Activated naive CD8-positive, alpha-beta T cell treated with anti-CD3 and anti-CD28 coated beads, Interleukin-2, amount 50 U/mL, for 16 hours (primary cell): Measurements from ENCODE around the gene TMEM184B.
"Not testable (repeated sequence)": the region's sequence is repeated elsewhere in the genome, so short reads cannot be mapped to it uniquely, and the experiment has no call there.

ENCODE experiments used
- DNase-seq: peaks from one replicate; pipeline ENCODE4 v3.0.0-alpha.2; 2020; ENCODE audit warnings: low read depth, low spot score

The TMEM184B gene

DNA sequence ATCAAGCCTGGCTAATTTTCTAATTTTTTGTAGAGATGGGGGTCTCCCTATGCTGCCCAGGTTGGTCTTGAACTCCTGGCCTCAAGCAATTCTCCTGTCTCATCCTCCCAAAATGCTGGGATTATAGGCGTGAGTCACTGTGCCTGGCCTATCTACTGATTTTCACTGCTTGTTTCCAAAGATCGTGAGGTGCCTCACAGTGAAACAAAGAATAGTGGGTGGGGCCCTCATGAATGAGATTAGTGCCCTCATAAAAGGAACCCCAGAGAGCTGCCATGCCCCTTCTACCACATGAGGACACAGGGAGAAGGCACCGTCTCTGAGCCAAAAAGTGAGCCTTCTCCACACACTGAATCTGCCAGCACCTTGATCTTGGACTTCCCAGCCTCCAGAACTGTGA, 23.5 kb downstream of the TMEM184B start:
- DNase-seq, result no peak

DNA sequence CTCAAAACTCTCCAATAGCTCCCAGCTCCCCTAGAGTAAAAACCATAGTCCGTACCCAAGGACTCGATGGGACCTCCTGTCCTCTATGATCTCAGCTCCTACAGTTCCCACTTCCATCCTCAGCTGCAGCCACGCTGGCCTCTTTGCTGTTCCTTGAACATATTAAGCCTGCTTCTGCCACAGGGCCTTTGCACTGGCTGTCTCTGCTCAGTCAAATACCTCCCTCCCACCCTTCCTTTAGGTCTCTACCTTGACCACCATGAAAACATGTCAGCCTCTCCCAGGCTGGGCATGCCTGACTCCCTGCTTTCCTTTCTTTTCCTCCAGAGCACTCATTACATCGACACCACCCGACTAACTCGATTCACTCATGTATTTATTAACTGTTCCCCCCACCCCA, 24.5 kb downstream of the TMEM184B start:
- no peak for DNase-seq

DNA sequence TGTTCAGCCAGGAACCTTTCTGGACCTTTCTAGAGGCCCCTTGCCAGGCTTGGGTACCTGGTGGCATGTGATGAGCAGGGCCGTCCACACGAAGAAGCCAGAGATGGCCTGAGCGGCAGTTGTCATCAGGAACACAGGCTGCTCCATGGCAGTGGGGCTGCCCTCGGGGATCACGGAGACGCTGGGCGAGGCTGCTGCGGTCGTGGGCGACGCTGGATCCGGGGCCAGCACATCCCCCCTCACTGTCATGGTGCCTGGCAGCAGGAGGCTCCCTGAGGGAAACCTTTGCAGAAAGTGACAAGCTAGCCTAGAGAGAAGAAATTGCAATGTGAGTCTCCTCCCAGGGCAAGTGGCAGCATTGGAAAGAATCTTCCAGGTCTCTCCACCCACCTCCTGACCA, 25.1 kb downstream of the TMEM184B start:
- DNase-seq, result no peak

DNA sequence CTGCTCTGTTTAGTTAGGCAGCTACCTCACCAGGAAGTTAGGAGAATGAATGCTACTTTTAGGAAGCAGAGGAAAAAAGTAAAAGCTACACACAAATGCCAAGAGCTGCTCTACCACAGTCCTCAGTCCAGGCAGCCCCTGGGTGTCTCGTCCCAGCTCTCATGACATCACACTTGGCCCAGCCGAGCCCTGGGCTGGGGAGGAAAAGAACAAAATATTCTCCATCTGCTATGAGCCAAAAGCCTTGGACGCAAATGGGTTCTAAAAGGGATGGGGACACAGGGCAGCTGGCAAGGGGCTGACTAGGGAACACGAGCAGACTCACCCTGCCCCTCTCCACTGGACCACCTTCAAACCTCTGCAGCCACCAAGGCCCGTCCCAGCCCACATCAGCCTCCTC, 26.1 kb downstream of the TMEM184B start:
- no peak for DNase-seq

DNA sequence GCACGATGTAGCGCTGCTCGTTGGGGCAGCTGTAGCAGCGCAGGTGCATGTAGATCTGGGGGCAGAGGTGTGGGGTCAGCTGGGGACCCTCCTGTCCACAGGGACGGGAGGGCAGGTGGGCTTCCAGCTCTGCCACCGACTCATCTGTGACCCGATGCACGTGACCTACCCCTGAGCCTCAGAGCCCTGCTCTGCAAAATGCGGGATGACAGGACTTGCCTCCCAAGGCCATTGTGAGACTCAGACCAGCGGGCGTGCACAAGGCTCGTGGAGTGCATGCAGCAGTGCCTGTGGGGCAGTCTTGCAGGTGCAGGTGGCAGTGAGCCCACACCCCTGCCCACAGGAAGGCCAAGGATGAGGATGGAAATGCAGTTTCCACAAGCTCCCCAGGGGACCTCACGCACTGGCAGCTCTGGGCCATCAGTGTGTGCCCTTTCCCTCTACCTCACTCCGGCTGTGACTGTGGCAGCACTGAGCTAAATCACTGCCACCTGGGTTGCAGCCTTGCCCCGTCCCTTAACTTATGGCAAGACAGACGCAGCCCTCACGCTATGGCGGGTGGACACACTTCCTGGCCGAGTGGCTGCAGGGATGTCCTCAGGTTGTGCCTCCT, 26.7 kb downstream of the TMEM184B start:
- no peak for DNase-seq

DNA sequence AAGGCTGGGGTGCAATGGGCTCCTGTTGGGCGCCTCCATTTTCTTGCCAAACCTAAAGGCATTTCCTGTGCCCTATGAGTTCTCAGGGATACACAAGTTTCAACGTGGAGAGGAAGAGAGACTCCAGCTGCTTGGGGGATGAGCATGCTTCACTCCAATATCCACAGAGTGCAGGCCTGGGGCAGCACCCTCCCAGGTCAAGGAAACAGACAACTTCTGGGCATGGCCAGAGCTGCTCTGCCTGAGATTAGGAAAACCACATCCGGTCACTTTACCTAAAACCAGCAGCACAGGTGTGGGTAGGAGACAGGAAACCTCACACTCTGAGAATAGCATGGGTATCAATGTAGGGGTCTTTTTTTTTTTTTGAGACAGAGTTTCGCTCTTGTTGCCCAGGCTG, 28.7 kb downstream of the TMEM184B start:
- no peak for DNase-seq

DNA sequence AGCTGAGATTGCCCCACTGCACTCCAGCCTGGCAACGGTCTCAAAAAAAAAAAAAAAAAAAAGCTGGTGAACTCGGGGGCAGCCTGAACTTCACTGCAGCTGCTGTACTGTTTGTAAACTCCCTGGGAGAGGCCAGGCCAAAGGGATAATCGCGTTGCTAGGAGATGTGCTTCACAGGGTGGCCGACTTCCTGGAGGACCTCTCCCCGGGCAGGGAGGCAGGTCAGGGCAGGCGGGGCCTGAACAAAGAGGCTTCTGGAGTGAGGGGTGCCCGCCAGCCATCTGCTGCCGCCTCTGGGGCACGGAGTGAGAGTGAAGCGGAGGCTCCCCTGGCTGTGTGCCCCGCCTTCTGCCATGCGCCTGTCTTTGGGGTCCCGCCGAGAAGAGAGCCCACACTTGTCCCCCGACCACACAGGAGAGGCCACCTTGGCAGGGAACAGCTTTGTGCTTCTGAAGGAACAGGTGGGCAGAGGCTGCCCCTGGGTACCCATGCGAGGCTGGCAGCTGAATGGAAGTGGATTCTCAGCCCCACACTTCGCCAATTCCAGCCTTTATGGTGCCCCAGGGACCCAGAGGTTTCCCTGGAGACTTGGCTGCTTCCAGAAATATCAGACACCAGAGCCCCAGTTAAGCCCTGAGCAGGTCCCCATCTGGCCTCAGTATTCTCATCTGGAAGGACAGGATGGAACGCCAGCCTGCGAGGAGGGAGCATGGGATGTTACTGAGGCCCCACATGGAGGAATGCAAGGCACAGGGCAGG, 29.6 kb downstream of the TMEM184B start:
- DNase-seq, result no peak

DNA sequence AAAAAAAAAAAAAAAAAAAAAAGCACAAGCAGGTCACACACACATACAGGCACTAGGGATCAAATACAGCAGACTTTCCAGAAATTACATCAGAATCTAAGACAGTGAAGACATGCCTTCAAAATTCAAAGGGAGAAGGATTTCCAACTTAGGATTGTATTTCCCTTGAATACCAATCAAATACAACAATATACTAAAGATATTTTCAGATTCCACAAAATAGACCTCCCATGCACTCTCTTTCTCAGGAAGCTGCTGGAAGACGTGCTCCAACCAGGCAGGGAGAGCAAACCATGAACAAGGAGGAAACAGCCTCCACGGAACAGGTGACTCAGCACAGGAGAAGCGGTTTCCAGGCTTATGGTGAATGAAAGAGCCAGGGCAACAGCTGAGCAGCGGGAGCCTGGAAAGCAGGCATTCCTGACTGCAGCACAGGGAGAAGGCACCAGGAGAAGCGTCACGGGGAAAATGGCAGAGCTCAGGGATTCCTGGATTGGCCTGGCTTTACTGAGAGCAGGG, 32.0 kb downstream of the TMEM184B start:
- DNase-seq, result no peak

DNA sequence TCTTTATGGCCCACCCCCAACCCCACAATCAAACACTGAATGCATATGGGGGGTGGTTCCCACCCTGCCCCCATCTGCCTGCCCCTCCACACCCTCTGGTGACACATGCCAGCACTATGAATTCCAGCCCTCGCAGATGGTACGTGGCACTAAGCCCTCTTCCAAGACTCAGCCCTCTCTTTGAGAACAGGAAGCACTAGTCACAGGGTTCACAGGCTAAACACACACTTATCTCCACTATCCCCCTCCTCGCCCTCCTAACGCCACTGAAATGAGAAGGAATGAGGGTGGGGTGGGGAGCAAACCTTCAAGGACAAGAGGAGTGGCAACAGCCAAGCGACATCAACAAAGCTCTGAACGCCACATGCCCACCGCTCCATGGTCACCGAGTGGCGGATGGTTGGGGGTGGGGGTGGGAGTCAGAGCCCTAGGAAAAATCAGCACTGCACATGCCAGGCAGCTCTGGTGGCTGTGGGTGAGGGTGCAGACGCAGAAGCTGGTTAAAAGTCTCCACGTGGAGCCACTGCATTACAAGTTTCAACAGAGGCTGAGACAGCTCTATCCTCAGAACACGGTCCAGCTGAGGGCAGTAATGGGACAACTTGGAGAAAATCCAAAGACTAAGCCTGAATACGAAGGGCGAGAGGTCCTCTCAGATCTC, 33.6 kb downstream of the TMEM184B start:
- no peak for DNase-seq

DNA sequence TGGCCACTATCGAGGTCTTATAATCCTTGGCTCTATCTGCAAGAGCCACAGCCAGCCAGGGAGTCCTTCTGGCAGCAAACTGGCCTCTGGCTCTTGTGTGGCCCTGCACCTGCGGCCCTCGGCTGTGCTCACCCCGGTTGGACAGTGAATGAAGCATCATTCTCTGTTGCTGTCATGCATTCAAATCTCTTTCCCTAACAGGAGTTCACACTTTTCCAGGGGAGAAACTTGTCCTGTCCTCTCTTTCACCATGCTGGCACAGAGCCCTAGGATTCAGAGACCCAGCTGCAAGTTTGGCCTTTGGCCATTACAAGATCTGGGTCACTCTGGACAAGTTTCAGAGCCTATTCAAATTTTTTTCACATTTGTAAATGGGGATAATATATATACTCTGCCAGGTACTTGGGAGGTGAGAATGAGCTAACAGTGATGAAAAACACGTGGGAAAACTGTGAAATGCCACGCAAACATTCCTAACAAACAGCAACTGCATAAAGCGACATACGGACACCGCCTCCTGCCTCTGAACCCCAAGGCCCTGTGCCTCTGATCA, 34.2 kb downstream of the TMEM184B start:
- no peak for DNase-seq

DNA sequence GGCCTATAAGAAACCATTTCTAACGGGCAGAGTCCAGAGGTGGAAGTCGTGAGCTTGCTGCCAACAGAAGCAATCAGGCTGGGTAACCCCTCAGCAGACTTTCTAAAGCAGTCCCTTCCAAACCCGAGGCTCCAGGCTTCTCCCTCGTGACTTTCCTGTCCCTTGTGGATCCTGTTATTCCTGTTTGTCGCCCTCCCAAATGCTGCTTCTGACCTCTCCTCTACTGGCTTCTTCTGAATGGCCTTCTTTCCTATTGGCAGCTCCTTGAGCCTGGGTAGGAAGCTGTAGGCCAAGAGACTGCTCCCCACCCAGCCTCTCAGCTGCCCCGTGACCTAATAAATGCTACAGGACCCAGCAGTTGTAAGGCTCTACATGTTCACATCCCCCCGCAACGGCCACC, 36.0 kb downstream of the TMEM184B start:
- no peak for DNase-seq

DNA sequence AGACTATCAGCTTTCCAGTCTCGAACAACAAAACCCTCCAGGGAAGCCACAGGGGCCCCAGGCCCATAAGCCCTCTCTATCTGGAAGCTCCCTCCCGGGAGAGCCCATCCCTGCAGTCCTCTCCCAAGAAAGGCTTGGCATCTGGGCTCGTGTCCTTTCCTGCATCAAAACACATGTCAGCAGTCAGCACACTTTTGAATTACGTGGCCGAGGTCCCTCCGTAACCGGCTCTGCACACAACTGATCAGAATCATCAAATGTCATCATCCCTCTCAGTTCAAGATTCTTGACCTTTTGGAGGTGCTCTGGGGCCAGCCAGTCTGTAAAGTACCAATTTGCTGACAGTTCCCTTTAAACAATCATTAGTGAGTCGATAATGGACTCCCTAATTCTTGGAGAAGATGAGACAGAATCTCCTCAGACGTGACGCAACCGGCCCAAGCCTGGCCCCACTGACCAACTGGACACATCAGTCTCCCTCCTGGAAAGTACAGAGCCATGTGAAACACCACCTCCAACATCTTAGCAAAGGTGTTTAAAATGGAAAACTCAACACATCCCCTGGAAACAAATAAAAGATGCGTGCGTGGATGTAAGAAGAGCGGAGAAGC, 37.5 kb downstream of the TMEM184B start:
- DNase-seq, result no peak

DNA sequence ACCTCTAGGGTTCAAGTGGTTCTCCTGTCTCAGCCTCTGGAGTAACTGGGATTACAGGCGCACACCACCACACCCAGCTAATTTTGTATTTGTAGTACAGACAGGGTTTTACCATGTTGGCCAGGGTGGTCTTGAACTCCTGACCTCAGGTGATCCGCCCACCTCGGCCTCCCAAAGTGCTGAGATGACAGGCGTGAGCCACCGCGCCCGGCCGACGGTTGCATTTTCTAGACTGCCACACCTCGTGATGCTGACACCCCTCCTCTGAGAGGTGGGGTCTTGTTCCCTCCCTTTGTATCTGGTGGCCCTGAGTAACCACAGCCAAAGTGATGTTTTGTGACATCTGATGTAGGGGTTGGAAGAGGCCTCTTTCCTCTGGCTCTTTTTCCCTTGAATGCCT, 39.0 kb downstream of the TMEM184B start:
- DNase-seq, result not testable (repeated sequence)

DNA sequence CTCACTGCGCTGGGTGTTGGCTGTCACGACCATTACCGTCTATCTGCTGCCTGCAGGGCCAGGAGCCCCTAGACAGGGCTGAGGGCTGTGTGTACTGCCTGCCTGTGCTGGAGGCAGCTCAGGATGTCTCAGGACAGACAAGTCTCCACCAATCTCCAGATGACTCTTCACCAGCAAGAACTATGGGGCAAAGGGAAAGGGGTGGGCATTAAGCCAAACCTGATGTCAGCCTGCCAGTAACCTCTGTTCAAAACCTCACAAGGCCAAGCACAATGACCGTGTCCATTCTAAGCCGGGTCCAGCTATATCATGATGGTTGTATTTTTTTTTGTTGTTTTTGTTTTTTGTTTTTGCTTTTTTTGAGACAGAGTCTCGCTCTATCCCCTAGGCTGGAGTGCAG, 39.4 kb downstream of the TMEM184B start:
- no peak for DNase-seq

DNA sequence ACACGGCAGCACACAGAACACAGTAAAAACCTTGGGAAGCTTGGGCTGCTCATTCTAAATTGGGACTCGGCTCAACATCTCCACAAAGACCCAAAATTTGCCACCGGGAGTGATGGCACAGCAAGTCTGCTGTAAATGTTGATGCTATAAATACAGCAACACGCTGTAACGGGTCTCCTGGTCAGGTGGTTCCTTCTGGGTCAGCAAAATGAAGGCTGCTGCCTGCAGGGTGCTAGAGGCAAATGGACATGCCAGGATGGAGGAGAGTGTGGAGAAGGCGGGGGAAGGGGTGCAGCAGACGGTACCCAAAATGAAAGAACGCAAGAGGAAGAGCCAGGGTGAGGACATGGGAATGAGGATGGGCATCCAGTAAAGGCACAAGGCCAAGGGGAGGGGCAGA, 40.6 kb downstream of the TMEM184B start:
- no peak for DNase-seq

DNA sequence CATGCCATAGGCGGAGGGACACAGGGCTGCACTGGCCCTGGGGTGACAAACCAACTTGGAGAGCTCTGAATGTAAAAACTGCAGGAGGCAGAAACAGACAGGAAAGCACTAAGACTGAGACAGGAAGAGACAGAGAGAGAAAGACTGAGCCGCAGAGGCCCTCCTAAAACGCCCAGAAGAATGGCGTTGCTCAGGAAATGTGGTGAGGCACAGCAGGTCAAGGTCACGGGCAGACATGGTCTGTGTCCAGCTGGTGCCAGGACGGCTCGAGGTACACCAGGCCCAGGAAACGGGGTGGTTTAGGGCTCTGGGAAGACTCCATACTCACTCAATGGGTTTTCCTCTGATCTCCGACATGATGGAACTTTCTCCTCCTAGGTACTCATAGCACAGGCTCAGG, 41.9 kb downstream of the TMEM184B start:
- no peak for DNase-seq

DNA sequence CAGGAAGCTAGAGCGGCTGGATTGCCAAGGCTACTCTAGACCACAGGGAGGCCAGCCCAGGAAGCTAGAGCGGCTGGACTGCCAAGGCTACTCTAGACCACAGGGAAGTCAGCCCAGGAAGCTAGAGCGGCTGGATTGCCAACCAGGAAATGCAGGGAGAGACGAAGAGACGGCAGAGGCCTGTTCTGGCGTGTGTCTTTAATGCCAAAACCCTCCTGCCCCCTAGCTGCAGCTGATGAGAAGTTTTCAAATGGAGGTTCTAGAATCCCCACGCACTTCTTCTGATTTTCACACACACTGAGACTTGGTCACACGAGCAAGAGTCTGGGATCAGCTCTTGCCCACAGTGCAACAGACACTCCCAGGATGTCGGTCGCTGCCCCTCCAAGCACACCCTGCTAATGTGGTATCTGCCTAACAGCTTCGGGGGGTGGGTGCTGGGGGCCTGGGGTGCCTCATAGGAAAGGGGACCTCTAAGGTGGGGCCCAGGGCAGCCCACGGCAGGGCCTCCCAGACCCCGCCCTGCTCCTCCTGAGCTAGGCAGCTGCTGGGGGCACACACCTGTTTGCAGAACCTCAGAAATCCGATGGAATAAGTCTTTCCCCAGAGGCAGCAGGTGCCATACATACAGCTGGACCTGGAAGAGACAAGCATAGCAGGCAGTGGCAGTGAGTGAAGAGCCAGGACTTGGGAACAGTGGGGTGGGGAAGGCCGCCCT, 42.5 kb downstream of the TMEM184B start:
- no peak for DNase-seq

DNA sequence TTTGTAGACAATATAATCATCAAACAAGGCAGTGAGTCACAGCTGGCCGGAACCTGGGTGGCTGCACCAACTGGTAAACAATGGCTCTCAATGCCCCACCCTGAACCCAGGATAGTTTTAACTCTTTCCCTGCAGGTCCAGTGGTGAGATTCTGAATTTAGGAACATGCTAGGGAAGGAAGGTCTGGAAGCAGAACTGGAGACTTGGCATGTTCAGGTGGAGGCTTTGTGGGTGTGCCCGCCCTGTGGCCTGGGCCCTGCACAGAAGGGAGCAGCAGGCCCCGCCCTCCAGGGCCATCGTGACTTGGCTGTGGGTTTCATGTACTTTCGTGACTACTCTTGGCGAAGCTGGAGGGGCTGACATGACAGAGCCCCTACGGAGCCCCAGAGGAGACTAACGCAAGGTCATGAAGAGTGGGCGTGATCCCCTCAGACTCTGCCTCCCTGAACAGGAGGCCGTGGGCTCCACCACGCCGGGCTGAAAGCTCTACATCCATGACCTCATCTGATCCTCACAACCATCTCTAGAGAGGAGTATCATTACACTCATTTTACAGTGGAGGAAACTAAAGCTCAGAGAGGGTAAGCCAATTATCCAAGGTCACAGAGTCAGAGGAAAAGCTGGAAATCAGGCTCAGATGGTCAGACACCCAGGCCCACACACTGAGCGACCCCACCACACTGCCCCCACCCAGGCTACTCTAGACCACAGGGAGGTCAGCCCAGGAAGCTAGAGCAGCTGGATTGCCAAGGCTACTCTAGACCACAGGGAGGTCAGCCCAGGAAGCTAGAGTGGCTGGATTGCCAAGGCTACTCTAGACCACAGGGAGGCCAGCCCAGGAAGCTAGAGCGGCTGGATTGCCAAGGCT, 43.7 kb downstream of the TMEM184B start:
- no peak for DNase-seq

DNA sequence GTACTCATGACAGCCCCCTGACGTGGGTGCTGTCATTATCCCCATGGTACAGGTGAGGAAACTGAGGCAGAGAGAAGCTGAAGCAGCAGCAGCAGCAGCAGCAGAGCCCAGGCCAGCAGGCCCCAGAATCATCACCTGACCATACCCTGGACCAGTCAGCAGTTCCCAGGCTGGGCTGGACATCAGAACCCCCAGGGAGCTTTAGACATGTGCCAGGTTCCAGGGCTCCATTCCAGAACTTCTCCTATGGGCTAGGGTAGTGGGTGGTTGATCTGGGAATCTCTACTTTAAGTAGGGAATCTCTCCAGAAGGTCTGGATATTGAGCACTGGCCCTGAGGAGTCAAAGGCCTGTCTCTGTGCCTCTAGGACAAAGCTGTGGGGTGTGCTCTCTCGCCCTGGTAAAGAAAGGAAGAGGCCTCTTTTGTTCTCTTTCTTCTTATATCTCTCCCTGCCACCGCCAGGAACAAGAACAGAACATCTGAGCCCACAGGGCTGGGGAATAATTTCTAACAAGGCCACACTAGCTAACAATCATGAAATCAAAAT, 44.4 kb downstream of the TMEM184B start:
- DNase-seq, result no peak
